NCI-H2171 (cell line): ENCODE results near the gene PAX9.

Source experiments
- DNase-seq: peaks from one replicate; lab custom pipeline; 2025; lab: John Stamatoyannopoulos, UW

Gene PAX9

GRCh38 chr14:36661506-36662257 is at the start of gene PAX9:
PAX9 (plus strand) TSS chr14:36661860; CDS start chr14:36662090, 230 bp downstream.
- DNase-seq = peak; percentile 95

GRCh38 chr14:36617824-36618223 is 43.8 kb upstream of the PAX9 start:
- DNase-seq = no peak

DNA sequence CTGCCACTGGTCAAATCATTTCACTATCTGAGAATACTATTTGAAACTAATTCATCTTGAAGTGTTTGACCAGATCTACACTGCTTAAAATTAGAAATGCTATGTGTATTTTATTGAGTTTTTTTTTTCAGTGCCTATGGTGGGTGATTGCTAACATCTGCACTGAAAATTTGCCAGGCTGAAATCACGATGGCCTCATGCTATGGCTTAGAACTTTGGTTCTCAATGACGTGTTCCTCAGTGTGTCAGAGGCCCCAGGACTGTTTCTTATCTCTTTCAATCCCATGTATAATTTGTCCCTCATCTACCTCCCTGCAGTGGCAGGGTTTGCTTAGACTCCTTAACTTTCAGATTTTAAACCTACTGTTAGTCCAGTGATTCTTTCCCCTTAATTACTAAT is 43.0 kb upstream of the PAX9 start:
- no peak for DNase-seq

- no peak for DNase-seq
These were observed 42.5 kb upstream of the PAX9 start for GRCh38 chr14:36619131-36619530.

- DNase-seq = no peak
These were observed 41.8 kb upstream of the PAX9 start for GRCh38 chr14:36619853-36620252.

GRCh38 chr14:36625014-36625413 is 36.6 kb upstream of the PAX9 start:
- DNase-seq = no peak

GRCh38 chr14:36625436-36625835 is 36.2 kb upstream of the PAX9 start:
- DNase-seq = no peak

- no peak for DNase-seq
These were observed 35.5 kb upstream of the PAX9 start for GRCh38 chr14:36626151-36626550.

DNA sequence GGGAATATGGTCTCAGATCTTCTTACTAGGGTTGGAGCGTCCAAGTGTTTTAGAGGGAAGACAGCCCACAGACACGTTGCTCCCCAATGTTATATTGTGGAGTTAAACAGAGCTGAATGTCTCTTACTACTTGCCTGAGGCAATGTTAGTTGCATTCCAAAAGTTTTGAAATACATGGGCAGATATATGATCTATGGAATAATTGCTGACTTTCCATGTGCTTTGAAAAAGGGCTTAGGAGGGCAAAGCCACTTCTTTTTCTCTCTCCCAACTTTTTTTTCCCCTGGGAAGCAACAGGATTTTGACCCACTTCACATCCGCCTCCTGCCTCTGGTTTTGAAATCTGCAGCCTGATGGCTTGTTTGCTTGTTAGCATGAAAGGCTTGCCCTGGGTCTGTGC is 33.7 kb upstream of the PAX9 start:
- no peak for DNase-seq

DNA sequence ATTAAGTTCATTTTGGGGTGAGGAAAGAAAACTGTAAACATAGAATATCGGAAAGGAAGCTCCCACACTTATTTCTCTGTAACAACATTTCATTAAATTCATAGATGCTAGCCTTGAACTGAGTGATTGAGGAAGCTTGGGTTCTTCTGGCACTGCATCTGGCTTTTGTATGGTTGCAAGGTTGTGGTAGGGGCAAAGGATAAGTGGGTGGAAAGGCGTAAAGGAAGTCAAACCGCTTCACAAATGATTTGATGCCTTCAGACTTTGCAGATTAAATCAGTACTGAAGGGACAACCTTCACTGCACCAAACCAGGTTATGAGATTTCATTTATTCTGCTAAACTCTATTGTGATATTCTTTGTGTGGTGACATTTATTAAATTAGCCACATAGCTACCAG is 28.1 kb upstream of the PAX9 start:
- DNase-seq = no peak

- DNase-seq = no peak
These were observed 14.8 kb upstream of the PAX9 start for GRCh38 chr14:36646664-36647416.

DNA sequence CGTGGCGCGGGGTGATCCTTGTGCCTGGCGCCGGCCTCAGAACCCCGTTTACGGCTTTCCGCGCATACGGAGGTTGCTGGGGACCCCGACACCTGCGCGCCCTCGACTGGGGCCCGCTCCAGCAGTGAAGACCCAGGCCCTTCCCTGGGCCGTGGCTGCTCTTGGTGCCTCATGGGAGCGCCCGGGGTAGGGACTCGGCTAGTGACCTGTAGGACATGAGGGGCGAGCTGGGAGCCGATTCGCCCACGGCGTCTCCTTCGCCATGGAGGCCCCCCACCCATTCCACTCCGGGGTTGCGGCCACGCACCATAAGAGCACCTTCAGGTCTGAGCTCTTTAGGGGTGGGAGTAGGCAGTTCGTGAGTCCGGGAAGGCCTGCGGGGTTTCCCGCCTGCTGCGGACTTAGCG is 14.2 kb upstream of the PAX9 start:
- DNase-seq = no peak

- peak; percentile 67 for DNase-seq
These were observed 13.6 kb upstream of the PAX9 start for GRCh38 chr14:36647824-36648753.

- no peak for DNase-seq
These were observed 11.6 kb upstream of the PAX9 start for GRCh38 chr14:36649872-36650650.

DNA sequence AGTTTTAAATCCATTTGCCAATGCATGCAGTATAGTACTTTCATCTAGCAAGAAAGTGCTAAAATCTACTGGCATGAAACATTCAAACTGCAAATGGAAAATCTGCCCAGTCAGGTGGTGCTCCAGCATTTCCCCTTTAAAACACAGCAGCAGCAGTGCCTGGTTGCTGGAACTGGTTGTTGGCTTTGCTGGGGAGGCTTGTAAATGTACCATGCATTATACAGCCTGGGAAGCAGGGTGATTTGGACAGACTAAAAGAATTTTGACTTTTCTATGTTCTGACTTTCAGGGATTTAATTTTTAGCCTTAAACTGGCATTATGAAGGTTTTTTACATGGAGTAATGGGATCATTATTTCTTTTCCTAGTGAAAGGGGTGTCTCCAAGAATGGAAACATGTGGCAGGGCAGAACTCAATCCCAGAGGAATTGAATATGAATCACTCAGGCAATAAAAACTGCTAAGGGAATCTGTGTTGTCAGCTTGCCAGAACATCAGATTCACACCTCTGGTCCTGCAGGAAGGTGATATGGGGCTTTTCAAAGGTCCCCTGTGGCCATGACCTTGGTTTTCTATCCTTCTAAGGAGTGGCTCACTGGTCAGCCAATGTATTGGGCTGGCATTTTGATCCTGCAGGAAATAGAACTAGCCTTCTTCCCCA is 9.0 kb upstream of the PAX9 start:
- peak; percentile 75 for DNase-seq

- DNase-seq = no peak
These were observed 8.2 kb upstream of the PAX9 start for GRCh38 chr14:36653413-36653812.

GRCh38 chr14:36653962-36654793 is 7.5 kb upstream of the PAX9 start:
- no peak for DNase-seq

DNA sequence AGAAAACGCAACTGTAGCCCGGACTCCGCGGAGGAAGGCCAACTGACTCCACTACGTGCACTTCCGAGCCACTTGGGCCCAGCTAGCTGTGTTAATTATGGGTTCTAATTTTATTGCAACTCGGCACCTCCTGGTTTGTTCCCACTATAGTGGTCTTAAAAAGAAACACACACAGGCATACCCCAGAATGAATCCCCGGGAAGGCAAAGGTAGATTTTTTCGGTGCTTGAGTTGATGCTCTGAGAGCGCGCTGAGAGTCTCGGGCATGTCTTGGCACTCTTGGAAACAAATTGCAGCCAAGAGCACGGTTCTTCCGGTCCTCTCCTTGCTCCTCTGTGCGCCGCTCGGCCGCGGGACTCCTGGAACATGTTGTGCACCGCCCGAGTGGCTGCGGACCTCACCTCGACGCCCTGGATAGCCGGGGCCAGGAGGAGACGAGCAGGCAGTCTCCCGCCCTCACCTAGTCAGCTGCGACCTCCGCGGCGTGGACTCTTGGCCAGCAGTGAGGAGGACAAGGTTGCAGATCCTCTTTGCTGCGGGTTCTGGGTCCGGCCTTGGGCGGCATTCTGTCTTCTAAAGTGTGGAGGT is 6.8 kb upstream of the PAX9 start:
- no peak for DNase-seq

DNA sequence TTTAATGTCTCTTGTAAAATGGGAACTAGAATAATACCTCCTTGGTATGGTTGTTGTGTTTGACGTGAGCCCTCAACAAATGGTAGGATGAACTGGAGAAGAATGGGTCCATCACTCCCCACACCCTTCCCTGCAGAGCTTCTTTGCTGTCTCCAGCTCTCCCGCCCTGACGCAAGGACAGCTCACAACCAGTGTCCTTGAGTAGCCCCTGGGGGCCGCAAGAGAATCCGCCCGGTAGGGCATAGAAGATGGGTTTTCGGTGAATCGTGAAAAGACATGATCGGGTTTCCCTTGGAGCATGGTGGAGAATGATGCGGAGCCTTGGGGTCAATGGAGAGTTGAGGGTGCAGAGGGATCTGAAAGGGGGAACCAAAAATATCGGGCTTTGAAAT is 6.1 kb upstream of the PAX9 start:
- no peak for DNase-seq
